SK-N-SH treated with all-trans-retinoic acid at 6 μM for 48 hours (cell line): ENCODE results near the gene EDEM1.

Source experiments
- ATAC-seq: fragments of 200-7000 bp; cut with Tn5 transposase; 3 replicates; pipeline ENCODE4 v1.9.1; 2020; ENCODE audit warnings: mild to moderate bottlenecking, moderate library complexity
- ARNTL ChIP-seq: fragments of 450-650 bp; formaldehyde crosslinking; IDR thresholded peaks from 2 replicates; pipeline ENCODE4 v1.5.0; 2020; ENCODE audit warnings: low read depth, mild to moderate bottlenecking, moderate library complexity, borderline replicate concordance
- BACH2 ChIP-seq: fragments of 250-450 bp; sonication (Bioruptor Pico); IDR thresholded peaks from 2 replicates; pipeline ENCODE4 v1.9.0; 2021; ENCODE audit warnings: mild to moderate bottlenecking, borderline replicate concordance
- CSDC2 ChIP-seq: fragments of 250-450 bp; sonication (Bioruptor Pico); IDR thresholded peaks from 2 replicates; pipeline ENCODE4 v1.5.0; 2020; ENCODE audit warnings: mild to moderate bottlenecking, moderate library complexity
- ISL1 ChIP-seq: fragments of 250-450 bp; sonication (Bioruptor Pico); IDR thresholded peaks from 2 replicates; pipeline ENCODE4 v2.1.2; 2022; ENCODE audit warnings: mild to moderate bottlenecking, moderate library complexity
- OSR1 ChIP-seq: fragments of 250-450 bp; sonication (Bioruptor Pico); IDR thresholded peaks from 2 replicates; pipeline ENCODE4 v1.8.0; 2022; ENCODE audit warnings: moderate library complexity, mild to moderate bottlenecking, inconsistent platforms
- PPARA ChIP-seq: fragments of 250-450 bp; sonication (Bioruptor Pico); IDR thresholded peaks from 2 replicates; pipeline ENCODE4 v1.5.0; 2020; ENCODE audit warnings: mild to moderate bottlenecking, borderline replicate concordance
- RARB ChIP-seq: fragments of 250-450 bp; sonication (Bioruptor Pico); IDR thresholded peaks from 2 replicates; pipeline ENCODE4 v1.8.0; 2021; ENCODE audit warnings: mild to moderate bottlenecking, moderate library complexity
- SNAI2 ChIP-seq: fragments of 250-450 bp; sonication (Bioruptor Pico); IDR thresholded peaks from 2 replicates; pipeline ENCODE4 v1.5.0; 2020; ENCODE audit warnings: mild to moderate bottlenecking, moderate library complexity
- TCF4 ChIP-seq: fragments of 250-450 bp; sonication (Bioruptor Pico); IDR thresholded peaks from 2 replicates; pipeline ENCODE4 v1.8.0; 2021; ENCODE audit warnings: mild to moderate bottlenecking, moderate library complexity, borderline replicate concordance
- TOX ChIP-seq: fragments of 250-450 bp; sonication (Bioruptor Pico); IDR thresholded peaks from 2 replicates; pipeline ENCODE4 v1.8.0; 2021; ENCODE audit warnings: mild to moderate bottlenecking, moderate library complexity, borderline replicate concordance
- ZC3H10 ChIP-seq: fragments of 250-450 bp; sonication (Bioruptor Pico); IDR thresholded peaks from 2 replicates; pipeline ENCODE4 v1.5.1; 2021; ENCODE audit warnings: mild to moderate bottlenecking, moderate library complexity
- ZFP3 ChIP-seq: fragments of 250-450 bp; sonication (Bioruptor Pico); IDR thresholded peaks from 2 replicates; pipeline ENCODE4 v1.5.0; 2020; ENCODE audit warnings: mild to moderate bottlenecking, moderate library complexity
- ZNF565 ChIP-seq: fragments of 450-650 bp; formaldehyde crosslinking; conservative IDR thresholded peaks from 2 replicates; pipeline ENCODE4 v1.5.0; 2020; ENCODE audit warnings: low read depth, mild to moderate bottlenecking, moderate library complexity
- ZNF70 ChIP-seq: fragments of 450-650 bp; formaldehyde crosslinking; IDR thresholded peaks from 2 replicates; pipeline ENCODE4 v1.5.0; 2020; ENCODE audit warnings: mild to moderate bottlenecking, moderate library complexity
- TF ChIP-seq, protein P1 (sequence below): fragments of 250-450 bp; sonication (Bioruptor Pico); IDR thresholded peaks from 2 replicates; pipeline ENCODE4 v1.5.1; 2021; ENCODE audit warnings: mild to moderate bottlenecking, moderate library complexity
- TF ChIP-seq, protein P2 (sequence below): fragments of 250-450 bp; sonication (Bioruptor Pico); IDR thresholded peaks from 2 replicates; pipeline ENCODE4 v1.5.0; 2020; ENCODE audit warnings: mild to moderate bottlenecking, moderate library complexity
- TF ChIP-seq, protein P3 (sequence below): fragments of 250-450 bp; sonication (Bioruptor Pico); IDR thresholded peaks from 2 replicates; pipeline ENCODE4 v1.8.0; 2021; ENCODE audit warnings: low read depth, mild to moderate bottlenecking, moderate library complexity, borderline replicate concordance
- TF ChIP-seq, protein P4 (sequence below): fragments of 250-450 bp; sonication (Bioruptor Pico); IDR thresholded peaks from 2 replicates; pipeline ENCODE4 v1.8.0; 2020; ENCODE audit warnings: mild to moderate bottlenecking, moderate library complexity, borderline replicate concordance
- TF ChIP-seq, protein P5 (sequence below): fragments of 250-450 bp; sonication (Bioruptor Pico); IDR thresholded peaks from 2 replicates; pipeline ENCODE4 v1.5.1; 2020; ENCODE audit warnings: low read depth, mild to moderate bottlenecking, moderate library complexity

Gene EDEM1

DNA sequence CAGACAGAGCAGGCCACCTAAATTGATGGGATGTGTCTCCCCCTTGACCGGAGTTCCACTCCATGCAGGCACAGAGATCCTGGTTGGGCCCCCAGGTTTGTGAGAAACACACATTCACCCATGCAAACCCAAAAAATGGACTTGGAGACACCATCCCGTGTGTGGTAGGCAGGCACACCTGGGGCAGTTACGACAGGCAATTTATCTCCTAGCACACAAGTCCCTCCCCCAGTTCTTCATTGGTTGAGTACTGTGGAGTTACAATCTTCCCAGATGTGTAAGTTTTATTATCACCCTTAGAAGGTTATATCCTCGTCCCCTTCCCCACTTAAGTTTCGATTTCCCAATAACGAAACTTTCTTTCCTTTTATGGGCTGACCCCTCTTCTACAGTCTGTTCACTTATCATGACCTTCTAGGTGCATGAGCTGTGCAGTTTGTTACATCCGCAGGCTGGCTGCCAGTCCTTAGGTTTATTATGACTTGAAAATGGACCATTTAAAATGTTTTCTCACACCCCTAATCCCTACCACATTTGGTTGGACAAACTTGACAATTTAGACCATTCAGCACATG, 38.1 kb upstream of the EDEM1 start:
- TF ChIP-seq, protein P1, sequence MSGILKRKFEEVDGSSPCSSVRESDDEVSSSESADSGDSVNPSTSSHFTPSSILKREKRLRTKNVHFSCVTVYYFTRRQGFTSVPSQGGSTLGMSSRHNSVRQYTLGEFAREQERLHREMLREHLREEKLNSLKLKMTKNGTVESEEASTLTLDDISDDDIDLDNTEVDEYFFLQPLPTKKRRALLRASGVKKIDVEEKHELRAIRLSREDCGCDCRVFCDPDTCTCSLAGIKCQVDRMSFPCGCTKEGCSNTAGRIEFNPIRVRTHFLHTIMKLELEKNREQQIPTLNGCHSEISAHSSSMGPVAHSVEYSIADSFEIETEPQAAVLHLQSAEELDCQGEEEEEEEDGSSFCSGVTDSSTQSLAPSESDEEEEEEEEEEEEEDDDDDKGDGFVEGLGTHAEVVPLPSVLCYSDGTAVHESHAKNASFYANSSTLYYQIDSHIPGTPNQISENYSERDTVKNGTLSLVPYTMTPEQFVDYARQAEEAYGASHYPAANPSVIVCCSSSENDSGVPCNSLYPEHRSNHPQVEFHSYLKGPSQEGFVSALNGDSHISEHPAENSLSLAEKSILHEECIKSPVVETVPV (CRISPR knock-in tag): no peak
- TF ChIP-seq ZNF70 (no peak), ZNF565 (no peak), RARB (no peak), CSDC2 (CRISPR knock-in tag) (no peak), BACH2 (no peak)
- TF ChIP-seq, protein P2, sequence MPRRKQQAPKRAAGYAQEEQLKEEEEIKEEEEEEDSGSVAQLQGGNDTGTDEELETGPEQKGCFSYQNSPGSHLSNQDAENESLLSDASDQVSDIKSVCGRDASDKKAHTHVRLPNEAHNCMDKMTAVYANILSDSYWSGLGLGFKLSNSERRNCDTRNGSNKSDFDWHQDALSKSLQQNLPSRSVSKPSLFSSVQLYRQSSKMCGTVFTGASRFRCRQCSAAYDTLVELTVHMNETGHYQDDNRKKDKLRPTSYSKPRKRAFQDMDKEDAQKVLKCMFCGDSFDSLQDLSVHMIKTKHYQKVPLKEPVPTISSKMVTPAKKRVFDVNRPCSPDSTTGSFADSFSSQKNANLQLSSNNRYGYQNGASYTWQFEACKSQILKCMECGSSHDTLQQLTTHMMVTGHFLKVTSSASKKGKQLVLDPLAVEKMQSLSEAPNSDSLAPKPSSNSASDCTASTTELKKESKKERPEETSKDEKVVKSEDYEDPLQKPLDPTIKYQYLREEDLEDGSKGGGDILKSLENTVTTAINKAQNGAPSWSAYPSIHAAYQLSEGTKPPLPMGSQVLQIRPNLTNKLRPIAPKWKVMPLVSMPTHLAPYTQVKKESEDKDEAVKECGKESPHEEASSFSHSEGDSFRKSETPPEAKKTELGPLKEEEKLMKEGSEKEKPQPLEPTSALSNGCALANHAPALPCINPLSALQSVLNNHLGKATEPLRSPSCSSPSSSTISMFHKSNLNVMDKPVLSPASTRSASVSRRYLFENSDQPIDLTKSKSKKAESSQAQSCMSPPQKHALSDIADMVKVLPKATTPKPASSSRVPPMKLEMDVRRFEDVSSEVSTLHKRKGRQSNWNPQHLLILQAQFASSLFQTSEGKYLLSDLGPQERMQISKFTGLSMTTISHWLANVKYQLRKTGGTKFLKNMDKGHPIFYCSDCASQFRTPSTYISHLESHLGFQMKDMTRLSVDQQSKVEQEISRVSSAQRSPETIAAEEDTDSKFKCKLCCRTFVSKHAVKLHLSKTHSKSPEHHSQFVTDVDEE (CRISPR knock-in tag): no peak
- ATAC-seq: no peak

DNA sequence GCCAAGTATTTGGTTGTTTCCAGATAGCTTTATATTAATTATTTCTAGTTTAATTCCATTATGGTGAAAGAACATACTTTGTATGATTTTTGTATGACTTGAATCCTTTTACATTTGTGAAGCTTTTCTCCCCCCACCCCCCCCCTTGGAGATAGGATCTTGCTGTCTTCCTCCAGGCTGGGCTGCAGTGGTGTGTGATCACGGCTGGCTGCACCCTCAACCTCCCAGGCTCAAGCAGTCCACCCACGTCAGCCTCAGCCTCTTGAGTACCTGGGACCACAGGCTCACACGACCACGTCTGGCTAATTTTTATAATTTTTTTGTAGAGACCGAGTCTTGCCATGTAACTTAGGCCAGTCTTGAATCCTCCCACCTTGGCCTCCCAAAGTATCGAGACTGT, 35.9 kb upstream of the EDEM1 start:
- ATAC-seq: no peak
- TF ChIP-seq SNAI2 (CRISPR knock-in tag) (no peak), RARB (no peak), ZFP3 (no peak), BACH2 (no peak), TOX (no peak), CSDC2 (CRISPR knock-in tag) (no peak), OSR1 (CRISPR knock-in tag) (no peak), ZC3H10 (no peak)
- TF ChIP-seq, protein P3, sequence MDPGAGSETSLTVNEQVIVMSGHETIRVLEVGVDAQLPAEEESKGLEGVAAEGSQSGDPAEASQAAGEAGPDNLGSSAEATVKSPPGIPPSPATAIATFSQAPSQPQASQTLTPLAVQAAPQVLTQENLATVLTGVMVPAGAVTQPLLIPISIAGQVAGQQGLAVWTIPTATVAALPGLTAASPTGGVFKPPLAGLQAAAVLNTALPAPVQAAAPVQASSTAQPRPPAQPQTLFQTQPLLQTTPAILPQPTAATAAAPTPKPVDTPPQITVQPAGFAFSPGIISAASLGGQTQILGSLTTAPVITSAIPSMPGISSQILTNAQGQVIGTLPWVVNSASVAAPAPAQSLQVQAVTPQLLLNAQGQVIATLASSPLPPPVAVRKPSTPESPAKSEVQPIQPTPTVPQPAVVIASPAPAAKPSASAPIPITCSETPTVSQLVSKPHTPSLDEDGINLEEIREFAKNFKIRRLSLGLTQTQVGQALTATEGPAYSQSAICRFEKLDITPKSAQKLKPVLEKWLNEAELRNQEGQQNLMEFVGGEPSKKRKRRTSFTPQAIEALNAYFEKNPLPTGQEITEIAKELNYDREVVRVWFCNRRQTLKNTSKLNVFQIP (CRISPR knock-in tag): no peak
- TF ChIP-seq, protein P2 (CRISPR knock-in tag): no peak

DNA sequence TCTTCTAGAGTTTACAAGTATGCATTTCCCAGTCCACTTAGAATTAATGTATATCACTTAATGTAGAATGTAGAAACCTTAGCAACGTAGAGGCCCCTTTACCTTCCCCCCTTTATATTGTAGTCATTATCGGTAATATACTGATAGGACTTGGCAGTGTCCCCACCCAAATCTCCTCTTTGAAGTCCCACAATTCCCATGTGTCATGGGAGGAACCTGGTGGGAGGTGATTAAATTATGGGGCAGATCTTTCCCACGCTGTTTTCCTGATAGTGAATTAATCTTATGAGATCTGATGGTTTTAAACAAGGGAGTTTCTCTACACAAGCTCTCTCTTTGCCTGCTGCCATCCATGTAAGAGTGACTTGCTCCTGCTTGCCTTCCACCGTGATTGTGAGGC, 34.4 kb upstream of the EDEM1 start:
- no peak for ATAC-seq

More for the DNA sequence above, 34.4 kb upstream of the EDEM1 start:
- TF ChIP-seq ARNTL (CRISPR knock-in tag): no peak
- no peak for TF ChIP-seq TCF4 (CRISPR knock-in tag)
- TF ChIP-seq, protein P4, sequence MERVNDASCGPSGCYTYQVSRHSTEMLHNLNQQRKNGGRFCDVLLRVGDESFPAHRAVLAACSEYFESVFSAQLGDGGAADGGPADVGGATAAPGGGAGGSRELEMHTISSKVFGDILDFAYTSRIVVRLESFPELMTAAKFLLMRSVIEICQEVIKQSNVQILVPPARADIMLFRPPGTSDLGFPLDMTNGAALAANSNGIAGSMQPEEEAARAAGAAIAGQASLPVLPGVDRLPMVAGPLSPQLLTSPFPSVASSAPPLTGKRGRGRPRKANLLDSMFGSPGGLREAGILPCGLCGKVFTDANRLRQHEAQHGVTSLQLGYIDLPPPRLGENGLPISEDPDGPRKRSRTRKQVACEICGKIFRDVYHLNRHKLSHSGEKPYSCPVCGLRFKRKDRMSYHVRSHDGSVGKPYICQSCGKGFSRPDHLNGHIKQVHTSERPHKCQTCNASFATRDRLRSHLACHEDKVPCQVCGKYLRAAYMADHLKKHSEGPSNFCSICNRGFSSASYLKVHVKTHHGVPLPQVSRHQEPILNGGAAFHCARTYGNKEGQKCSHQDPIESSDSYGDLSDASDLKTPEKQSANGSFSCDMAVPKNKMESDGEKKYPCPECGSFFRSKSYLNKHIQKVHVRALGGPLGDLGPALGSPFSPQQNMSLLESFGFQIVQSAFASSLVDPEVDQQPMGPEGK (CRISPR knock-in tag): no peak
- TF ChIP-seq TOX: no peak
- TF ChIP-seq RARB: no peak
- no peak for TF ChIP-seq ZNF70
- TF ChIP-seq ZNF565: no peak
- TF ChIP-seq ISL1 (CRISPR knock-in tag): no peak
- TF ChIP-seq, protein P5, sequence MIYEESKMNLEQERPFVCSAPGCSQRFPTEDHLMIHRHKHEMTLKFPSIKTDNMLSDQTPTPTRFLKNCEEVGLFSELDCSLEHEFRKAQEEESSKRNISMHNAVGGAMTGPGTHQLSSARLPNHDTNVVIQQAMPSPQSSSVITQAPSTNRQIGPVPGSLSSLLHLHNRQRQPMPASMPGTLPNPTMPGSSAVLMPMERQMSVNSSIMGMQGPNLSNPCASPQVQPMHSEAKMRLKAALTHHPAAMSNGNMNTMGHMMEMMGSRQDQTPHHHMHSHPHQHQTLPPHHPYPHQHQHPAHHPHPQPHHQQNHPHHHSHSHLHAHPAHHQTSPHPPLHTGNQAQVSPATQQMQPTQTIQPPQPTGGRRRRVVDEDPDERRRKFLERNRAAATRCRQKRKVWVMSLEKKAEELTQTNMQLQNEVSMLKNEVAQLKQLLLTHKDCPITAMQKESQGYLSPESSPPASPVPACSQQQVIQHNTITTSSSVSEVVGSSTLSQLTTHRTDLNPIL (CRISPR knock-in tag): no peak
- TF ChIP-seq, protein P1 (CRISPR knock-in tag): no peak
- no peak for TF ChIP-seq PPARA
